Gastrocnemius medialis (tissue), 4 donors: ENCODE results near the gene ABCA8. TPM values are rescaled to one million over a fixed set of nuclear protein-coding genes. Genes with fewer than 3 reads are reported as not detected.

Experiments used
- ATAC-seq, 2 donors: fragments of 150-250 bp; one replicate each; pipeline ENCODE4 v1.9.1; 2016
- DNase-seq, 2 donors: peaks; one replicate each; pipeline ENCODE4 v3.0.0-alpha.2; 2019
- H3K27ac ChIP-seq, 4 donors: fragments of 200-600 bp; sonication (generic); 1 replicate in 1 of 4; 2 replicates in 3 of 4; pipeline ENCODE4 v1.5.1; 2016 to 2018; ENCODE audit warnings: mild to moderate bottlenecking in 2 of 4, moderate library complexity in 1 of 4
- H3K27me3 ChIP-seq, 3 donors: fragments of 200-600 bp; sonication (generic) in 2 of 3; 1 replicate in 1 of 3; 2 replicates in 2 of 3; pipeline versions ENCODE4 v1.5.1 to v1.6.0; 2016 to 2019; ENCODE audit warnings: mild to moderate bottlenecking in 1 of 3, moderate library complexity in 1 of 3
- H3K36me3 ChIP-seq, 2 donors: fragments of 200-600 bp; sonication (generic) in 1 of 2; one replicate each; pipeline ENCODE4 v1.5.1; 2017 to 2018
- H3K4me1 ChIP-seq, 2 donors: fragments of 200-600 bp; sonication (generic) in 1 of 2; one replicate each; pipeline ENCODE4 v1.5.1; 2016 to 2017; ENCODE audit warnings: mild to moderate bottlenecking in 2 of 2
- H3K4me3 ChIP-seq, 4 donors: fragments of 200-600 bp; sonication (generic) in 3 of 4; 1 replicate in 1 of 4; 2 replicates in 3 of 4; pipeline ENCODE4 v1.5.1; 2016 to 2019; ENCODE audit warnings: mild to moderate bottlenecking in 2 of 4
- H3K9me3 ChIP-seq, 3 donors: fragments of 200-600 bp; sonication (generic) in 2 of 3; 1 replicate in 1 of 3; 2 replicates in 2 of 3; pipeline ENCODE4 v1.5.1; 2016 to 2019
- CTCF ChIP-seq, 5 experiments: fragments of 450-650 bp in 3 of 5; fragments of 200-600 bp in 2 of 5; sonication (generic) in 2 of 5; IDR thresholded peaks in 4 of 5; conservative IDR thresholded peaks in 1 of 5; 1 replicate in 4 of 5; 2 replicates in 1 of 5; pipeline ENCODE4 v1.5.1; 2016 to 2019; ENCODE audit warnings: antibody characterized with exemption in 5 of 5, mild to moderate bottlenecking in 3 of 5, moderate library complexity in 3 of 5
- POLR2A ChIP-seq, 2 donors: fragments of 450-650 bp; IDR thresholded peaks; one replicate each; pipeline ENCODE4 v1.6.1; 2017; ENCODE audit warnings: antibody characterized with exemption in 2 of 2, mild to moderate bottlenecking in 2 of 2, moderate library complexity in 2 of 2
- in situ Hi-C, 4 donors: fragments of 200-750 bp; cut with MboI; loops; one replicate each; pipeline versions ENCODE4 v1.15.0 to v1.8.0; 2017; ENCODE audit warnings: low sequenced_read_pairs in 4 of 4
- intact Hi-C: fragments of 100-400 bp; cut with DNase I; formaldehyde crosslinking; loops from one replicate; pipeline ENCODE4 v1.15.1; 2023; ENCODE audit warnings: low total_unique reads
- total RNA-seq, 4 donors: library from RNA; depleted of rRNA; stranded (reverse); fragments of >200 nt; gene quantifications; one replicate each; pipeline versions ENCODE4 v1.1.0 to v1.2.3, GENCODE V29; 2016

ABCA8 gene
- total RNA-seq, 4 donors from 2014 or later: 8.4 to 24.9 (median 21.7) TPM

DNA sequence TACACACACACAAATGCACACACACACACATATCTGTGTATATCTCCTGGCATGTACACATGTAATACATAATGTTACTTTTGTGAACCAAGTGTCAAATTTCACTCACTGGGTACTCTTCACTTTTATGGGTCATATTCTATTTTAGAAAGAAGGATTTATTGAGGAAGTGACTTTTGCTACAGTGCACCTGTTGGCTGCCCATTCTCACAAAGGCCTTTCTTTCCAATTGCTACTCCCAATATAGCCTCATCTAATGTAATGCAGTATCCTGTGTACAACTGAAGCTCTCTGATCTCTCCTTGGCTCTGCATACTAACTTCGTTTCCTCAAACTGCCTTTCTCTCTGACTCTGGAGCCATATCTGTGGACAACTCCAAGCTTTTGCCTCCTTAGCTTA, 107.5 kb downstream of the ABCA8 start:
- Histone ChIP-seq H3K4me3 (no peak overlapping the region), H3K36me3 (no peaks in the 10 kb centered on the region), H3K4me1 (peaks cover 0 to 12% of the 10 kb centered on the region in 2 donors), H3K27me3 (no peaks in the 10 kb centered on the region), H3K9me3 (no peaks in the 10 kb centered on the region), H3K27ac (peak overlapping the region in 1 of 4 donors; percentile 29)
- intact Hi-C loops (loop anchor here (10.0 kb wide), 1 partner anchor 73 kb away; no protein-coding TSS in a partner anchor), in situ Hi-C loops (no loop called here)
- no peak for DNase-seq
- peak in 1 of 2 donors; percentile 26 for ATAC-seq
- TF ChIP-seq CTCF (IDR thresholded peaks at IDR 0.05 in 4 of 5, conservative IDR thresholded peaks at IDR 0.05 in 1 of 5) (no peak), POLR2A (IDR thresholded peaks at IDR 0.05) (no peak)

DNA sequence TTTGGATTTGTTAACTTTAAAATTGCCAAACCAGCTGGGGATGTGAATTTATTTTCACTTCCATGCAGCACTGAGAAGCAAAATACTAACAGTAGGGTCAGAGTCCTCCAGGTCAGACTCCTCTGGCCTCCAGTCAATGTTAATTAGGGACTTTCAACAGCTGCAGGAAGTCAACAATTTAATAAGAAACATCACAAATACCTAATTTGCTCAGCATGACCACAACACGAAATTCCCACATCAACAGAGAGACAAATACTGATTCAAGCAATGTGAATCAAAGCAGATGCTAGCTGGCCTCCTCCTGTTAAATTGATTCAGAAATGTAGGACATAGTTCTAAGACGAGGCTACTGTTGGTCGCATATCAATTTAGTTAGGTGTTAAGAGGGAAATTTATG, 111.7 kb downstream of the ABCA8 start:
- no peak overlapping the region for H3K4me3 ChIP-seq
- no peaks in the 10 kb centered on the region for H3K36me3 ChIP-seq
- no peaks in the 10 kb centered on the region for H3K9me3 ChIP-seq
- ATAC-seq (peak in 1 of 2 donors; percentile 47), DNase-seq (no peak)
- peak overlapping the region in 2 of 4 donors; percentile 12 to 46 for H3K27ac ChIP-seq
- in situ Hi-C loops: no loop called here
- TF ChIP-seq POLR2A (IDR thresholded peaks at IDR 0.05): no peak
- intact Hi-C loops: loop anchor here (10.0 kb wide), 1 partner anchor 69 kb away; no protein-coding TSS in a partner anchor
- H3K27me3 ChIP-seq: no peaks in the 10 kb centered on the region
- peaks cover 0 to 15% of the 10 kb centered on the region in 2 donors for H3K4me1 ChIP-seq

DNA sequence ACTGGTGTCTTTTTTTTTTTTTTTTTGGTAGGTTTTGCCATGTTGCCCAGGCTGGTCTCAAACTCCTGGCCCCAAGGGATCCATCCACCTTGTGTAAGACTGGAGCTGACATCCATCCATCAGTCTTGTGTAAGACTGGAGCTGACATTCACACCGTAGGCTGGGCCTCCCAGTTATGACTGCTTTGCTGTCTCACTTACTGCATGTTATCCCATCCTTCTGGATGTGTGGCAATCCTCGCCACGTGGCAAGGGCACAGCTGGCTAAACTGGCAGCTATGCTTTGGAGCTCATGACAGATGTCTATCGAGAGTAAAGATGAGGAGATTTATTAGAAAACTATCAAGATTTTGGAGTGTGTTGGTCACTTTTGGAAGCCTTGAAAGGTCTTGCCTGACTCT, 115.1 kb downstream of the ABCA8 start:
- H3K27me3 ChIP-seq: no peaks in the 10 kb centered on the region
- ATAC-seq: peak; percentile 66 to 68
- TF ChIP-seq POLR2A (IDR thresholded peaks at IDR 0.05) (no peak), CTCF (IDR thresholded peaks at IDR 0.05 in 4 of 5, conservative IDR thresholded peaks at IDR 0.05 in 1 of 5) (no peak)
- in situ Hi-C loops: no loop called here
- H3K4me3 ChIP-seq: no peak overlapping the region
- no peaks in the 10 kb centered on the region for H3K9me3 ChIP-seq
- H3K4me1 ChIP-seq: peaks cover 0 to 5% of the 10 kb centered on the region in 2 donors
- intact Hi-C loops: loop anchor here (10.0 kb wide), 1 partner anchor 65 kb away; no protein-coding TSS in a partner anchor
- no peaks in the 10 kb centered on the region for H3K36me3 ChIP-seq
- peak; percentile 33 for DNase-seq
- H3K27ac ChIP-seq: peak overlapping the region in 1 of 4 donors; percentile 31

DNA sequence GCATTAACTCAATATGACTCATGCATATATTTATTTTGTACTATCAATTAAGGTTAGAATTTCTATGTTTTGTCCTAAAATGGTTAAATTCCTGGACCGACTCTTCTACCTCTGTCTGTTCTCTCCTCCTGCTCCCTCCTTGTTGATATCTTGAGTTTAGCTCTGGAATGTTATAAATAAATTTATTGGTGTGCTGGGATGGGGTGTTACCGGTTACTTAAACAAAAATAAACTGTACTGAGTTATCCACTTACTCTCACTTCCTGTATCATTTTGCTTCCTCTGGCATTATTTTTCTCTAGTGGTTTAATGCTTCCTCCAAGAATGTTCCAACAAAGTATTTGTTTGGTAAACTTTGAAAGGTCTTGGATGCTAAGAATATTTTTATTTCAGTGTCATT, 120.1 kb downstream of the ABCA8 start:
- H3K27ac ChIP-seq: peak overlapping the region in 1 of 4 donors; percentile 12
- DNase-seq: no peak
- ATAC-seq: no peak
- intact Hi-C loops: no loop called here
- no peaks in the 10 kb centered on the region for H3K9me3 ChIP-seq
- H3K4me1 ChIP-seq: no peaks in the 10 kb centered on the region
- no peaks in the 10 kb centered on the region for H3K27me3 ChIP-seq
- H3K4me3 ChIP-seq: no peak overlapping the region
- TF ChIP-seq CTCF (IDR thresholded peaks at IDR 0.05 in 4 of 5, conservative IDR thresholded peaks at IDR 0.05 in 1 of 5): no peak
- TF ChIP-seq POLR2A (IDR thresholded peaks at IDR 0.05): no peak
- in situ Hi-C loops: no loop called here
- H3K36me3 ChIP-seq: no peaks in the 10 kb centered on the region

DNA sequence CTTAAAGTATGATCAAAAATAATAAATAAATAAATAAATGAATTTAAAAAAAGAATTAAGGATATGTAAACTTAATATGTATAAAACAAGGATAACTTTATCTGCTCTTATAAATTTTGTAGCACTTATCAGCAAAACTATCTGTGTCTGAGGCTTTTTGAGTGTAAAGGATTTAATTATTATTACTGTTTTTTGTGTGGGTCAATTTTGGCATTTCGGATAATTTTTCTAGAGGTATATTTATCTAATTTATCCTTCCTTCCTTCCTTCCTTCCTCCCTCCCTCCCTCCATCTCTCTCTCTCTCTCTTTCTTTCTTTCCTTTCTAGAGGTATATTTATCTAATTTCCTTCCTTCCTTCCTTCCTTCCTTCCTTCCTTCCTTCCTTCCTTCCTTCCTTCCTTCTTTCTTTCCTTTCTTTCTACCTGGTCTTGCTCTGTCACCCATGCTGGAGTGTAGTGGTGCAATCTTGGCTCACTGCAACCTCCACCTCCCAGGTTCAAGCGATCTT, 120.8 kb downstream of the ABCA8 start:
- in situ Hi-C loops: no loop called here
- intact Hi-C loops: no loop called here
- ATAC-seq (no peak), DNase-seq (no peak)
- no peak overlapping the region for H3K4me3 ChIP-seq
- H3K9me3 ChIP-seq: no peaks in the 10 kb centered on the region
- H3K36me3 ChIP-seq: no peaks in the 10 kb centered on the region
- H3K27me3 ChIP-seq: no peaks in the 10 kb centered on the region
- no peak for TF ChIP-seq POLR2A (IDR thresholded peaks at IDR 0.05)
- no peak for TF ChIP-seq CTCF (IDR thresholded peaks at IDR 0.05 in 4 of 5, conservative IDR thresholded peaks at IDR 0.05 in 1 of 5)
- peak overlapping the region in 1 of 4 donors; percentile 12 for H3K27ac ChIP-seq
- no peaks in the 10 kb centered on the region for H3K4me1 ChIP-seq
